Uterus (tissue), 4 donors: Measurements from ENCODE around the gene SEC61A1. TPM values are rescaled to one million over a fixed set of nuclear protein-coding genes. Genes with fewer than 3 reads are reported as not detected.

ENCODE experiments used
- DNase-seq, 2 donors: peaks; one replicate each; pipeline ENCODE4 v3.0.0-alpha.2; 2019 to 2020
- H3K27ac ChIP-seq, 2 donors: fragments of 200-600 bp; sonication (generic); 1 replicate in 1 of 2; 2 replicates in 1 of 2; pipeline ENCODE4 v1.5.1; 2016 to 2018
- H3K27me3 ChIP-seq, 2 donors: fragments of 200-600 bp; sonication (generic); one replicate each; pipeline ENCODE4 v1.5.1; 2018 to 2019; ENCODE audit warnings: control low read depth in 1 of 2
- H3K36me3 ChIP-seq, 2 donors: fragments of 200-600 bp; sonication (generic); one replicate each; pipeline ENCODE4 v1.5.1; 2019; ENCODE audit warnings: control low read depth in 1 of 2
- H3K4me1 ChIP-seq, 2 donors: fragments of 200-600 bp; sonication (generic); one replicate each; pipeline ENCODE4 v1.5.1; 2018 to 2019; ENCODE audit warnings: control low read depth in 1 of 2
- H3K4me3 ChIP-seq, 2 donors: fragments of 200-600 bp; sonication (generic); 1 replicate in 1 of 2; 2 replicates in 1 of 2; pipeline ENCODE4 v1.5.1; 2018 to 2019; ENCODE audit warnings: mild to moderate bottlenecking in 1 of 2
- H3K9me3 ChIP-seq, 2 donors: fragments of 200-600 bp; sonication (generic); one replicate each; pipeline ENCODE4 v1.5.1; 2019; ENCODE audit warnings: control low read depth in 1 of 2
- POLR2A ChIP-seq, 2 donors: fragments of 450-650 bp; IDR thresholded peaks; one replicate each; pipeline ENCODE4 v1.6.1; 2016; ENCODE audit warnings: antibody characterized with exemption in 2 of 2, mild to moderate bottlenecking in 1 of 2, moderate library complexity in 1 of 2
- intact Hi-C: fragments of 100-400 bp; cut with DNase I; formaldehyde crosslinking; loops from one replicate; pipeline ENCODE4 v1.15.1; 2023; ENCODE audit warnings: low total_unique reads
- total RNA-seq, 4 donors: library from RNA; depleted of rRNA in 3 of 4; stranded (reverse); fragments of >200 nt in 3 of 4; gene quantifications; one replicate each; pipeline versions ENCODE4 v1.1.0 to v1.2.4, GENCODE V29; 2014 to 2023
- TF ChIP-seq, protein P1 (sequence below), 4 experiments: fragments of 200-600 bp in 2 of 4; fragments of 450-650 bp in 2 of 4; sonication (generic) in 2 of 4; IDR thresholded peaks; one replicate each; pipeline ENCODE4 v1.5.1; 2016 to 2019; ENCODE audit warnings: antibody characterized with exemption in 4 of 4, mild to moderate bottlenecking in 2 of 4, moderate library complexity in 1 of 4
- donor health status: DM: yes; HTN: yes; CAD: no.

SEC61A1 gene
- total RNA-seq, 4 donors from 2014 or later, result 55.9 to 197 (median 116) TPM

DNA sequence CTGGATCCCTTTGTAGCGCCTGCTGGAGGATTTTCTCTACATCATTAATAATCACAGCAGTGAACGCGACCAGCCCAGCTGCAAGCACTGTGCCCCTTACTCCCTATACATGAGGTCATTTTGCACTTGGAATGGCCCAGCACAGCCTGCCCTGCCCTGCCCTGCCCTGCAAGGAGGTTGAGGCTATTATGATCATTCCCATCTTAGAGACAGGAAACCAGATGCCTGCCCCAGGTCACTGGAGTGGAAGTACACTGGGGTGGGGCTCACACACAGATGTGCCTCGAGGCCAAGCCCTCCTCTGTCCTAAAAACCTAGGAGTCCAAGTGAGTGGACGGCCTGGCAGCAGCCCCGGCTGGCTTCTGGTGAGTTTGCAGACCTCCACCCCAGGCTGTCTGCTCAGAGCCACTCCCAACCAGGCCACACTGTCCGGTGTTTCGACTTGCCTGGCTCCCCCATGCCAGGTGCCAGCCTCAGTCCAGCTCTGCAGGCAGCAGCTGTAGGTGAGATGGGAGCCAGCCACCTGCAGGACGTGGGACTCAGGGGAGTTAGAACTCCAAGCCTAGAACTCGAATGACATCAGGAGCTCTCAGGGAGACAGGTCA is 30.4 kb upstream of the SEC61A1 start:
- no peak overlapping the region for H3K4me3 ChIP-seq
- no peaks in the 10 kb centered on the region for H3K27me3 ChIP-seq
- no peaks in the 10 kb centered on the region for H3K36me3 ChIP-seq
- TF ChIP-seq POLR2A (IDR thresholded peaks at IDR 0.05), result no peak
- TF ChIP-seq, protein P1, sequence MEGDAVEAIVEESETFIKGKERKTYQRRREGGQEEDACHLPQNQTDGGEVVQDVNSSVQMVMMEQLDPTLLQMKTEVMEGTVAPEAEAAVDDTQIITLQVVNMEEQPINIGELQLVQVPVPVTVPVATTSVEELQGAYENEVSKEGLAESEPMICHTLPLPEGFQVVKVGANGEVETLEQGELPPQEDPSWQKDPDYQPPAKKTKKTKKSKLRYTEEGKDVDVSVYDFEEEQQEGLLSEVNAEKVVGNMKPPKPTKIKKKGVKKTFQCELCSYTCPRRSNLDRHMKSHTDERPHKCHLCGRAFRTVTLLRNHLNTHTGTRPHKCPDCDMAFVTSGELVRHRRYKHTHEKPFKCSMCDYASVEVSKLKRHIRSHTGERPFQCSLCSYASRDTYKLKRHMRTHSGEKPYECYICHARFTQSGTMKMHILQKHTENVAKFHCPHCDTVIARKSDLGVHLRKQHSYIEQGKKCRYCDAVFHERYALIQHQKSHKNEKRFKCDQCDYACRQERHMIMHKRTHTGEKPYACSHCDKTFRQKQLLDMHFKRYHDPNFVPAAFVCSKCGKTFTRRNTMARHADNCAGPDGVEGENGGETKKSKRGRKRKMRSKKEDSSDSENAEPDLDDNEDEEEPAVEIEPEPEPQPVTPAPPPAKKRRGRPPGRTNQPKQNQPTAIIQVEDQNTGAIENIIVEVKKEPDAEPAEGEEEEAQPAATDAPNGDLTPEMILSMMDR (IDR thresholded peaks at IDR 0.05), result no peak
- intact Hi-C loops, result no loop called here
- no peaks in the 10 kb centered on the region for H3K4me1 ChIP-seq
- peak in 1 of 2 donors; percentile 15 for DNase-seq
- H3K9me3 ChIP-seq, result no peaks in the 10 kb centered on the region
- H3K27ac ChIP-seq, result no peak overlapping the region

DNA sequence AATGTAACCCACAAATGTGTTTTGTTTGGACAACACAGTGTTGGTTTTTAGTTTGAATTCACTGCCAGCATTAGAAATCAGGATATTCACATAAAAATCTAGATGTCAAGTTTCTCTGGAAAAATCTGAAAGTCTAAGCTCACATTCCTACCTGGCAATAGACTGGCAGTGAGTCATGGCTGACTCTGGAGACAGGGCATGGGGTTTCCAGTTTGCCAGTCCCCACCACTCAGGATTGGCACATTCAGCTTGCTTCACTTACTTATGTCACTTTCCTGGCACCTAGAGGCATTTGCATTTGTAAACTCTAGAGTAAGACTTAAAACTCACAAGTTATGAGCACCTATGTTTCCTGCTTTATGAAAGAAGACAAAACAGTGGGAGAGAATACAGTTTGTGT is 19.1 kb upstream of the SEC61A1 start:
- Histone ChIP-seq H3K36me3 (no peaks in the 10 kb centered on the region), H3K27me3 (no peaks in the 10 kb centered on the region), H3K4me1 (no peaks in the 10 kb centered on the region), H3K4me3 (no peak overlapping the region), H3K27ac (no peak overlapping the region), H3K9me3 (no peaks in the 10 kb centered on the region)
- no peak for DNase-seq
- intact Hi-C loops, result no loop called here
- no peak for TF ChIP-seq POLR2A (IDR thresholded peaks at IDR 0.05)
- TF ChIP-seq, protein P1 (IDR thresholded peaks at IDR 0.05), result no peak

DNA sequence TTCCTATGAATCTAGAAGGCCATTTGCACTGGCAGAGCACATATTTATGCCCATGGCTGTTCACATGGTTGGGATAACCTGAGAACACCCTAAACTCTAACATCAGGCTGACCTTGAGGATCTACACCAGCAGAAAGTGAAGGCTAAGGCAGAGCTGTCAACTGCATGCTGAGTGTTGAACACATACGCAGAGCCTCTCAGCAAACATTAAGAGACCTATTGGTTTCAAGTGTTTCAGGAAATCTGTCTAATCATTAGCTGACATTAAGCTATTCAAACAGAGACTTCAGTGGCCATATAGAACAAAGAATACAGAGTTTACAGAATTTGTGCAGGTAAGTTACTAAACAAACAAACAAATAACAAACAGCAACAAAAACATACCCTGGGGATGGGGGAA is 16.1 kb upstream of the SEC61A1 start:
- no peak overlapping the region for H3K27ac ChIP-seq
- H3K9me3 ChIP-seq, result no peaks in the 10 kb centered on the region
- TF ChIP-seq POLR2A (IDR thresholded peaks at IDR 0.05), result no peak
- TF ChIP-seq, protein P1 (IDR thresholded peaks at IDR 0.05), result no peak
- H3K4me1 ChIP-seq, result no peaks in the 10 kb centered on the region
- intact Hi-C loops, result no loop called here
- H3K27me3 ChIP-seq, result no peaks in the 10 kb centered on the region
- DNase-seq, result no peak
- no peak overlapping the region for H3K4me3 ChIP-seq
- no peaks in the 10 kb centered on the region for H3K36me3 ChIP-seq

DNA sequence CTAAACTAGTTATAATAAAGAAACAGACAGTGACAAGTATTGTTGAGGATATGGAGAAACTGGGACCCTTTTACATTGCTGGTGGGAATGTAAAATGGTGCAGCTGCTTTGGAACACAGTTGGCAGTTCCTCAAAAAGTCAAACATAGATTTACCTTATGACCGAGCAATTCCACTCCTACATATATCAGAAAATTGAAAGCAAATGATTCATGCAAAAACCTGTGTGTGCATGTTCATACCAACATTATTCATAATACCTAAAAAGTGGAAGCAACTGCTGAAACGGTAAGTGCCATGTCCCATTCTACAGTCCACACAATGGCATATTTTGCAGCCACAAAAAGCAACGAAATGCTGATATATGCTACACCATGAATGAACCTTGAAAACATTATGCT is 12.2 kb upstream of the SEC61A1 start:
- H3K27ac ChIP-seq, result no peak overlapping the region
- no peak for DNase-seq
- no peaks in the 10 kb centered on the region for H3K4me1 ChIP-seq
- no peaks in the 10 kb centered on the region for H3K36me3 ChIP-seq
- TF ChIP-seq, protein P1 (IDR thresholded peaks at IDR 0.05), result no peak
- TF ChIP-seq POLR2A (IDR thresholded peaks at IDR 0.05), result no peak
- no peak overlapping the region for H3K4me3 ChIP-seq
- H3K27me3 ChIP-seq, result no peaks in the 10 kb centered on the region
- intact Hi-C loops, result no loop called here
- H3K9me3 ChIP-seq, result no peaks in the 10 kb centered on the region

DNA sequence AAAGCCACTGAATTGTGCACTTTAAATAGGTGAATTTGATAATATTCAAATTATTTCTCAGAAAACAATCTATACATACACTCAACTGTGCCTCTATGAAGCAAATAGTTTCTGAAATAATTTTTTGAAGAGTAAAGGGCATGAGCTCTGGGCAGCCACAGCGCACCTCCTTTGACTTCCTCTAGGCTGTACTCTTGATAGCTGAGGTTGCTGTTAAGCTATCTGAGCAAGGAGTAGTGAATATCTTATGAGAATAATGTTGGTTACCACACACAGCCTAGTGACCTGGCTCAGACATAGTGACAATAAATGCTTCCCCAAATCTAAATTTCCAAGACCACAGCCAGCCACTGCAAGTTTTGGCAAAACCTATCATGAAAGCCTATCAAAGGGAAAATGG is 11.6 kb upstream of the SEC61A1 start:
- H3K36me3 ChIP-seq, result no peaks in the 10 kb centered on the region
- DNase-seq, result no peak
- intact Hi-C loops, result no loop called here
- no peaks in the 10 kb centered on the region for H3K27me3 ChIP-seq
- no peaks in the 10 kb centered on the region for H3K4me1 ChIP-seq
- no peaks in the 10 kb centered on the region for H3K9me3 ChIP-seq
- H3K4me3 ChIP-seq, result no peak overlapping the region
- TF ChIP-seq, protein P1 (IDR thresholded peaks at IDR 0.05), result no peak
- TF ChIP-seq POLR2A (IDR thresholded peaks at IDR 0.05), result no peak
- H3K27ac ChIP-seq, result no peak overlapping the region
